Measurements from ENCODE around the gene DHX35. TPM values are rescaled to one million over a fixed set of nuclear protein-coding genes. Genes with fewer than 3 reads are reported as not detected.

Gene DHX35
- total and polyA plus RNA-seq, 2 of the 13 experiments (the other 11 are each of a cell fraction or from before 2014, with no cell fraction given): 25.8 to 28.7 TPM

DNA sequence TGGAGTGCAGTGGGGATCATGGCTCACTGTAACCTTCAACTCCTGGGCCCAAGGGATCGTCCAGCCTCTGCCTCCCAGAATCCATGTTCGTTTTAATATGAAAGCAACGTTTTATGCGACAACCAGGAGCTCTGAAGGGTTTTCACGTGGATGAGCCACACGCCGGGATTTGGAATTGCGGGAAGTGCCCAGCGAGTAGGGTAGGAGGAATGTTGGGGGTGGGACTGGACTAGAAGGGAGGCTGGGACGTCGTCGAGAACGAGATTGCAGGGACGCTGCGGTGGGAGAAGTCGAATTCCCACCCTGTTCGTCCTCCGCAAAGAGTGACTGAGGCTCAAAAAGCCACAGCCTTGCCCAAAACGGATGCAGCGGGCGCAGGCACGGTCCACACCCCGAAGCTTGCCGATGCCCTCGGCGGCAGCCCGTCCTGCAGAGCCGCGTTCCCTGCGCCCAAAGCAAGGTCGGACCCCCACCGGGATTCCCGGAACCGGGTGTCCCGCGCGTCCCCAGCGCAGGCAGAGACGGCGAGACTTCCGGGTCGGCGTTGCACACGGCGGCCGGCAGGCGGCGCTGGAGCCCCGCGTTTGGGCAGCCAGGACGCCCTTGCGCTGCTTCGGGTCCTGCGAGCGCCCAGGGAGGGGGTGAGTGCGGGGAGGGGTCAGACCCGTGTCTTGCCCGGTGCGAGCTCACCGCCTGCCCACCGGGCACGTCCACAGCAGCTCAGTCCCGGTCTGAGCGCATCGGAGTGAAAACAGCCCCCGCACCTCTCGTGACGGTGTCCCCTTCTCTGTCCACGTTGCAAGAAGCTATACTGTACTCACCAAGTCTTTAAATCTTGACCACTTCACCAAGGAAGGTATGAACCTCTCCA is 87.8 kb downstream of the DHX35 start (continued):
- TF ChIP-seq, protein P1, sequence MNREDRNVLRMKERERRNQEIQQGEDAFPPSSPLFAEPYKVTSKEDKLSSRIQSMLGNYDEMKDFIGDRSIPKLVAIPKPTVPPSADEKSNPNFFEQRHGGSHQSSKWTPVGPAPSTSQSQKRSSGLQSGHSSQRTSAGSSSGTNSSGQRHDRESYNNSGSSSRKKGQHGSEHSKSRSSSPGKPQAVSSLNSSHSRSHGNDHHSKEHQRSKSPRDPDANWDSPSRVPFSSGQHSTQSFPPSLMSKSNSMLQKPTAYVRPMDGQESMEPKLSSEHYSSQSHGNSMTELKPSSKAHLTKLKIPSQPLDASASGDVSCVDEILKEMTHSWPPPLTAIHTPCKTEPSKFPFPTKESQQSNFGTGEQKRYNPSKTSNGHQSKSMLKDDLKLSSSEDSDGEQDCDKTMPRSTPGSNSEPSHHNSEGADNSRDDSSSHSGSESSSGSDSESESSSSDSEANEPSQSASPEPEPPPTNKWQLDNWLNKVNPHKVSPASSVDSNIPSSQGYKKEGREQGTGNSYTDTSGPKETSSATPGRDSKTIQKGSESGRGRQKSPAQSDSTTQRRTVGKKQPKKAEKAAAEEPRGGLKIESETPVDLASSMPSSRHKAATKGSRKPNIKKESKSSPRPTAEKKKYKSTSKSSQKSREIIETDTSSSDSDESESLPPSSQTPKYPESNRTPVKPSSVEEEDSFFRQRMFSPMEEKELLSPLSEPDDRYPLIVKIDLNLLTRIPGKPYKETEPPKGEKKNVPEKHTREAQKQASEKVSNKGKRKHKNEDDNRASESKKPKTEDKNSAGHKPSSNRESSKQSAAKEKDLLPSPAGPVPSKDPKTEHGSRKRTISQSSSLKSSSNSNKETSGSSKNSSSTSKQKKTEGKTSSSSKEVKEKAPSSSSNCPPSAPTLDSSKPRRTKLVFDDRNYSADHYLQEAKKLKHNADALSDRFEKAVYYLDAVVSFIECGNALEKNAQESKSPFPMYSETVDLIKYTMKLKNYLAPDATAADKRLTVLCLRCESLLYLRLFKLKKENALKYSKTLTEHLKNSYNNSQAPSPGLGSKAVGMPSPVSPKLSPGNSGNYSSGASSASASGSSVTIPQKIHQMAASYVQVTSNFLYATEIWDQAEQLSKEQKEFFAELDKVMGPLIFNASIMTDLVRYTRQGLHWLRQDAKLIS (CRISPR knock-in tag; IDR thresholded peaks at IDR 0.05): no peak
- no peak for TF ChIP-seq U2AF2 (IDR thresholded peaks at IDR 0.05; ENCODE audit: low read depth, low read length)
- TF ChIP-seq, protein P2, sequence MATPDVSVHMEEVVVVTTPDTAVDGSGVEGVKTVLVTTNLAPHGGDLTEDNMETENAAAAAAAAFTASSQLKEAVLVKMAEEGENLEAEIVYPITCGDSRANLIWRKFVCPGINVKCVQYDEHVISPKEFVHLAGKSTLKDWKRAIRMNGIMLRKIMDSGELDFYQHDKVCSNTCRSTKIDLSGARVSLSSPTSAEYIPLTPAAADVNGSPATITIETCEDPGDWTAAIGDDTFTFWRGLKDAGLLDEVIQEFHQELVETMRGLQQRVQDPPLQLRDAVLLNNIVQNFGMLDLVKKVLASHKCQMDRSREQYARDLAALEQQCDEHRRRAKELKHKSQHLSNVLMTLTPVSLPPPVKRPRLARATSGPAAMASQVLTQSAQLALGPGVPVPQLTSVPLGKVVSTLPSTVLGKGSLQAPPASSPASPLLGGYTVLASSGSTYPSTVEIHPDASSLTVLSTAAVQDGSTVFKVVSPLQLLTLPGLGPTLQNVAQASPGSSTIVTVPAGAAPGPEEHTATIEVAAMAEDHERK (CRISPR knock-in tag; IDR thresholded peaks at IDR 0.05; ENCODE audit: low read depth): no peak
- no peak for TF ChIP-seq ZNF652 (CRISPR knock-in tag; IDR thresholded peaks at IDR 0.05; ENCODE audit: borderline replicate concordance, low read depth)
- peak; percentile 75 for TF ChIP-seq RBM39 (IDR thresholded peaks at IDR 0.05; ENCODE audit: low read depth, low read length, poor library complexity, severe bottlenecking)
- TF ChIP-seq, protein P3, sequence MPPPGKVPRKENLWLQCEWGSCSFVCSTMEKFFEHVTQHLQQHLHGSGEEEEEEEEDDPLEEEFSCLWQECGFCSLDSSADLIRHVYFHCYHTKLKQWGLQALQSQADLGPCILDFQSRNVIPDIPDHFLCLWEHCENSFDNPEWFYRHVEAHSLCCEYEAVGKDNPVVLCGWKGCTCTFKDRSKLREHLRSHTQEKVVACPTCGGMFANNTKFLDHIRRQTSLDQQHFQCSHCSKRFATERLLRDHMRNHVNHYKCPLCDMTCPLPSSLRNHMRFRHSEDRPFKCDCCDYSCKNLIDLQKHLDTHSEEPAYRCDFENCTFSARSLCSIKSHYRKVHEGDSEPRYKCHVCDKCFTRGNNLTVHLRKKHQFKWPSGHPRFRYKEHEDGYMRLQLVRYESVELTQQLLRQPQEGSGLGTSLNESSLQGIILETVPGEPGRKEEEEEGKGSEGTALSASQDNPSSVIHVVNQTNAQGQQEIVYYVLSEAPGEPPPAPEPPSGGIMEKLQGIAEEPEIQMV (CRISPR knock-in tag; IDR thresholded peaks at IDR 0.05; ENCODE audit: low read depth): peak; percentile 57
- peak; percentile 95 for TF ChIP-seq XRCC5 (optimal IDR thresholded peaks at IDR 0.05; ENCODE audit: low read length)
- peak; percentile 93; the same call in 1 of the 2 replicates for TF ChIP-seq SMYD3 (CRISPR knock-in tag; IDR thresholded peaks at IDR 0.05)
- no peak for TF ChIP-seq TCF7L2 (IDR thresholded peaks at IDR 0.05; ENCODE audit: low read depth, low read length)
- peak; percentile 76; the same call in 1 of the 2 replicates for TF ChIP-seq ZNF616 (CRISPR knock-in tag; IDR thresholded peaks at IDR 0.05; ENCODE audit: low read depth)
- no peak for TF ChIP-seq PTBP1 (IDR thresholded peaks at IDR 0.05; ENCODE audit: low read depth, low read length, poor library complexity, severe bottlenecking)
- TF ChIP-seq, protein P4, sequence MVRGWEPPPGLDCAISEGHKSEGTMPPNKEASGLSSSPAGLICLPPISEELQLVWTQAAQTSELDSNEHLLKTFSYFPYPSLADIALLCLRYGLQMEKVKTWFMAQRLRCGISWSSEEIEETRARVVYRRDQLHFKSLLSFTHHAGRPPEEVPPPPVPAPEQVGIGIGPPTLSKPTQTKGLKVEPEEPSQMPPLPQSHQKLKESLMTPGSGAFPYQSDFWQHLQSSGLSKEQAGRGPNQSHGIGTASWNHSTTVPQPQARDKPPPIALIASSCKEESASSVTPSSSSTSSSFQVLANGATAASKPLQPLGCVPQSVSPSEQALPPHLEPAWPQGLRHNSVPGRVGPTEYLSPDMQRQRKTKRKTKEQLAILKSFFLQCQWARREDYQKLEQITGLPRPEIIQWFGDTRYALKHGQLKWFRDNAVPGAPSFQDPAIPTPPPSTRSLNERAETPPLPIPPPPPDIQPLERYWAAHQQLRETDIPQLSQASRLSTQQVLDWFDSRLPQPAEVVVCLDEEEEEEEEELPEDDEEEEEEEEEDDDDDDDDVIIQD (CRISPR knock-in tag; IDR thresholded peaks at IDR 0.05; ENCODE audit: low read depth): no peak; the same call in 1 of the 2 replicates
- TF ChIP-seq ZNF543 (CRISPR knock-in tag; IDR thresholded peaks at IDR 0.05): 0 out of 2 replicates have a peak, but pooled peaks have one; percentile 81
- no peak for TF ChIP-seq NFIC (IDR thresholded peaks at IDR 0.05; ENCODE audit: low read length)
- peak; percentile 97 for TF ChIP-seq BCL3 (CRISPR knock-in tag; IDR thresholded peaks at IDR 0.05)
- TF ChIP-seq MEIS2 (CRISPR knock-in tag; IDR thresholded peaks at IDR 0.05): peak; percentile 84; the same call in 1 of the 2 replicates
- TF ChIP-seq ZBTB8A (CRISPR knock-in tag; IDR thresholded peaks at IDR 0.05; ENCODE audit: borderline replicate concordance, low read depth): no peak; the same call in 1 of the 2 replicates
- no peak; the same call in 1 of the 2 replicates for TF ChIP-seq ZFAT (CRISPR knock-in tag; conservative IDR thresholded peaks at IDR 0.05)

All from HepG2 (cell line).